Lower leg skin (tissue), 3 donors: Measurements from ENCODE around the gene JCAD.

Experiments
- POLR2A ChIP-seq, 2 donors: fragments of 450-650 bp; IDR thresholded peaks; one replicate each; pipeline ENCODE4 v1.6.1; 2016 to 2017; ENCODE audit warnings: antibody characterized with exemption in 2 of 2, mild to moderate bottlenecking in 1 of 2, moderate library complexity in 1 of 2
- TF ChIP-seq, protein P1 (sequence below), 3 donors: fragments of 450-650 bp; IDR thresholded peaks; one replicate each; pipeline ENCODE4 v1.5.1; 2016; ENCODE audit warnings: antibody characterized with exemption in 3 of 3, mild to moderate bottlenecking in 3 of 3, moderate library complexity in 2 of 3

DNA sequence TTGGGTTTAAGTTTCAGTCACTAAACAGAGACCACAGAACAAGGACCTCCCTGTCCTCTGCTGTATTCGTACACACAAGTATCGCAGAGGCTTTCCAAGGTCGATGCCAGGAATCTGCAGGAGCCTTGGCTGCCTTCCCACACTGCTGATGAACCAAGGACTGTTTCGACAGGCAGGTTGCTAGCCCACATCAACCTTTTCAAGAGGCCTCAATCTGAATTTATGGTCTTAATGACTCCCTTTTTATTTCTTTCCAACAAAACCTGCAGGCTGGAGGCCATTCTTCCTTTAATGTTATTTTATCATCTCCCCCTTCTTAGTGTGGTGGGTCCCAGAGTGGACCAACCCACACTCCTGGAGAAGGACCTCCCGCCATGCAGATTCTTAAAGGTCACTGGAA, 45.6 kb downstream of the JCAD start:
- TF ChIP-seq, protein P1, sequence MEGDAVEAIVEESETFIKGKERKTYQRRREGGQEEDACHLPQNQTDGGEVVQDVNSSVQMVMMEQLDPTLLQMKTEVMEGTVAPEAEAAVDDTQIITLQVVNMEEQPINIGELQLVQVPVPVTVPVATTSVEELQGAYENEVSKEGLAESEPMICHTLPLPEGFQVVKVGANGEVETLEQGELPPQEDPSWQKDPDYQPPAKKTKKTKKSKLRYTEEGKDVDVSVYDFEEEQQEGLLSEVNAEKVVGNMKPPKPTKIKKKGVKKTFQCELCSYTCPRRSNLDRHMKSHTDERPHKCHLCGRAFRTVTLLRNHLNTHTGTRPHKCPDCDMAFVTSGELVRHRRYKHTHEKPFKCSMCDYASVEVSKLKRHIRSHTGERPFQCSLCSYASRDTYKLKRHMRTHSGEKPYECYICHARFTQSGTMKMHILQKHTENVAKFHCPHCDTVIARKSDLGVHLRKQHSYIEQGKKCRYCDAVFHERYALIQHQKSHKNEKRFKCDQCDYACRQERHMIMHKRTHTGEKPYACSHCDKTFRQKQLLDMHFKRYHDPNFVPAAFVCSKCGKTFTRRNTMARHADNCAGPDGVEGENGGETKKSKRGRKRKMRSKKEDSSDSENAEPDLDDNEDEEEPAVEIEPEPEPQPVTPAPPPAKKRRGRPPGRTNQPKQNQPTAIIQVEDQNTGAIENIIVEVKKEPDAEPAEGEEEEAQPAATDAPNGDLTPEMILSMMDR (IDR thresholded peaks at IDR 0.05): no peak
- TF ChIP-seq POLR2A (IDR thresholded peaks at IDR 0.05): no peak
